HepG2 (cell line): ENCODE results near the gene RAB1B. TPM values are rescaled to one million over a fixed set of nuclear protein-coding genes. Genes with fewer than 3 reads are reported as not detected.

Source experiments
- ARID4A ChIP-seq: sonication (generic); formaldehyde crosslinking; IDR thresholded peaks from 2 replicates; pipeline ENCODE4 v1.5.0; 2020; ENCODE audit warnings: mild to moderate bottlenecking, missing genetic modification reagents, borderline replicate concordance
- CEBPG ChIP-seq: IDR thresholded peaks from 2 replicates; pipeline ENCODE4 v1.6.1; 2016
- CREB1 ChIP-seq, 2 experiments: fragments of 450-650 bp in 1 of 2; IDR thresholded peaks; 2 replicates each; pipeline ENCODE4 v1.6.1; 2016 to 2017; ENCODE audit warnings: control low read depth in 1 of 2, mild to moderate bottlenecking in 1 of 2, missing compliant biosample characterization in 1 of 2, missing genetic modification characterization in 1 of 2
- CREBL2 ChIP-seq: sonication (generic); formaldehyde crosslinking; IDR thresholded peaks from 2 replicates; pipeline ENCODE4 v1.8.1; 2023; ENCODE audit warnings: missing genetic modification reagents, mild to moderate bottlenecking, borderline replicate concordance
- HNRNPLL ChIP-seq: fragments of 200-400 bp; formaldehyde crosslinking; IDR thresholded peaks from 2 replicates; pipeline ENCODE4 v1.6.1; 2017; ENCODE audit warnings: mild to moderate bottlenecking, low read depth, low read length; ENCODE audit not compliant: poor library complexity, severe bottlenecking
- IKZF4 ChIP-seq: sonication (generic); formaldehyde crosslinking; IDR thresholded peaks from 2 replicates; pipeline ENCODE4 v1.5.1; 2020; ENCODE audit warnings: borderline replicate concordance, mild to moderate bottlenecking, low read depth, missing genetic modification reagents; ENCODE audit errors: not compliant biosample characterization
- KLF12 ChIP-seq: sonication (generic); formaldehyde crosslinking; IDR thresholded peaks from 2 replicates; pipeline ENCODE4 v1.4.0; 2020; ENCODE audit warnings: missing genetic modification reagents, borderline replicate concordance
- NCOA5 ChIP-seq: sonication (generic); formaldehyde crosslinking; IDR thresholded peaks from 2 replicates; pipeline ENCODE4 v1.4.0; 2020; ENCODE audit warnings: missing genetic modification reagents
- NR2F1 ChIP-seq, 2 experiments: fragments of 450-650 bp in 1 of 2; formaldehyde crosslinking in 1 of 2; IDR thresholded peaks; 2 replicates each; pipeline versions ENCODE4 v1.5.0 to v1.6.1; 2016 to 2020; ENCODE audit warnings: mild to moderate bottlenecking in 1 of 2, missing compliant biosample characterization in 1 of 2, missing genetic modification reagents in 1 of 2, moderate library complexity in 1 of 2
- PTBP1 ChIP-seq: fragments of 200-400 bp; formaldehyde crosslinking; IDR thresholded peaks from 2 replicates; pipeline ENCODE4 v1.6.1; 2018; ENCODE audit warnings: low read length, low read depth; ENCODE audit not compliant: poor library complexity, severe bottlenecking
- SKI ChIP-seq: fragments of 450-650 bp; IDR thresholded peaks from one replicate; pipeline ENCODE4 v1.6.1; 2018; ENCODE audit warnings: mild to moderate bottlenecking; ENCODE audit not compliant: partially characterized antibody
- SSRP1 ChIP-seq: IDR thresholded peaks from 2 replicates; pipeline ENCODE4 v1.6.1; 2016; ENCODE audit warnings: control low read depth
- TCF7L2 ChIP-seq: IDR thresholded peaks from 2 replicates; pipeline ENCODE4 v1.6.1; 2011; ENCODE audit warnings: mild to moderate bottlenecking, low read depth, low read length, moderate library complexity
- ZBTB8A ChIP-seq: sonication (generic); formaldehyde crosslinking; IDR thresholded peaks from 2 replicates; pipeline ENCODE4 v1.4.0; 2020; ENCODE audit warnings: mild to moderate bottlenecking, low read depth, missing genetic modification reagents, borderline replicate concordance
- ZNF550 ChIP-seq: sonication (generic); formaldehyde crosslinking; IDR thresholded peaks from 2 replicates; pipeline ENCODE4 v1.4.0; 2020; ENCODE audit warnings: mild to moderate bottlenecking, missing genetic modification reagents, borderline replicate concordance
- ZSCAN9 ChIP-seq: IDR thresholded peaks from 2 replicates; pipeline ENCODE4 v1.6.1; 2016; ENCODE audit warnings: borderline replicate concordance
- polyA plus RNA-seq, 8 experiments: library from polyadenylated mRNA; depleted of rRNA in 3 of 8; stranded (reverse) in 7 of 8; unstranded in 1 of 8; fragments of >200 nt; fragmentation: Illumina TruSeq in 4 of 8; extraction: Trizol in 4 of 8; gene quantifications; 2 replicates each; pipeline versions ENCODE4 v1.2.1 to v1.2.3, GENCODE V29; 2011 to 2016; ENCODE audit warnings: low read depth in 4 of 8, missing spikeins in 1 of 8, mixed read lengths in 1 of 8; ENCODE audit not compliant: insufficient read depth in 1 of 8
- total RNA-seq, 5 experiments: library from RNA; depleted of rRNA; stranded (reverse); fragments of >200 nt; fragmentation: Illumina TruSeq; extraction: Trizol; gene quantifications; 2 replicates each; pipeline ENCODE4 v1.2.3, GENCODE V29; 2016; ENCODE audit warnings: low read depth in 1 of 5
- TF ChIP-seq, protein P1 (sequence below): sonication (generic); formaldehyde crosslinking; IDR thresholded peaks from 2 replicates; pipeline ENCODE4 v1.5.0; 2020; ENCODE audit warnings: mild to moderate bottlenecking, missing genetic modification reagents
- TF ChIP-seq, protein P2 (sequence below): sonication (generic); formaldehyde crosslinking; IDR thresholded peaks from 2 replicates; pipeline ENCODE4 v1.9.0; 2022; ENCODE audit warnings: missing genetic modification reagents, mild to moderate bottlenecking, borderline replicate concordance
- TF ChIP-seq, protein P3 (sequence below): IDR thresholded peaks from 2 replicates; pipeline ENCODE4 v1.6.1; 2016

RAB1B gene
- total and polyA plus RNA-seq, 2 of the 13 experiments (the other 11 are each of a cell fraction or from before 2014, with no cell fraction given) = 77.9 to 87.9 TPM

DNA sequence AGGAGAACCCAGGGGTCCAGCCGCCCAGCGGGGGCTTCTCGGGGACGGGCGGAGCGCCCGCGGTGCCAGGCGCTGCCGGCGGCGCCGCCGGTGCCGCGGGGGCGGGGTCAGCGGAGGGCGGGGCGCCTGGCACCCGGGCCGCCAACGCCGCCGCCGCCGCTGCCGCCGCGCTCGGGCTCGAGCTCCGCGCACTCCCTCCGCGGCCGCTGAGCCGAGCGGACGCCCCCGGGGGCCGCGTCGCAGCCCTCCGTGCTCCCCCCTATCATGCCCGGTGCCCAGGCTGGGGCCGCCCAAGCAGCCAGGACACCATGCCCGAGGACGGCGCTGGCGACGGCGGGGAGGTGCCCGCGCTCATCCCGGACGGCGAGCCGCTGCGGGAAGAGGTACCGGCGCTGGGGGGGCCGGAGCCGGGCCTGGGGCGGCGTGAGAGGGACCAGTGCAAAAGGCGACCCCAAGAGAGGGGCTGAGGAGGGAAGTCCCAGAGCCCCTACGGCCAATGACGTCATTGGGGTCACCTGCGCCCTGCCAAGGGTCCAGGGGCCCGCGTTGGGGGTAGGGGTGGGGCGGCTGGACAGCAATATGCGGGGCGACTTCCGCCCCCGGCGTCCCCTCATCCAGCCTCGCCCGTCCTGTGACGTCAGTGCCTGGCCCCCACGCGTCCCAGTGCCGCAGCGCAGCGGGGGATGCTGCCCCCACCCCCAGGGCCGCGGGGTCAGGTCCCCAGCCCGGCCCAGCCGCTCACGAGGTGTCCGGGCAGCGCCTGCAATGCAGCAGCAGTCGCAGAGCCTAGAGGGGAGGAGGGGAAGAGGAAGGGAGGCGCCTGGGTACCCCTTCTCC lies 23.5 kb downstream of the RAB1B start, which contains the start of gene TMEM151A (continued):
- TF ChIP-seq, protein P1, sequence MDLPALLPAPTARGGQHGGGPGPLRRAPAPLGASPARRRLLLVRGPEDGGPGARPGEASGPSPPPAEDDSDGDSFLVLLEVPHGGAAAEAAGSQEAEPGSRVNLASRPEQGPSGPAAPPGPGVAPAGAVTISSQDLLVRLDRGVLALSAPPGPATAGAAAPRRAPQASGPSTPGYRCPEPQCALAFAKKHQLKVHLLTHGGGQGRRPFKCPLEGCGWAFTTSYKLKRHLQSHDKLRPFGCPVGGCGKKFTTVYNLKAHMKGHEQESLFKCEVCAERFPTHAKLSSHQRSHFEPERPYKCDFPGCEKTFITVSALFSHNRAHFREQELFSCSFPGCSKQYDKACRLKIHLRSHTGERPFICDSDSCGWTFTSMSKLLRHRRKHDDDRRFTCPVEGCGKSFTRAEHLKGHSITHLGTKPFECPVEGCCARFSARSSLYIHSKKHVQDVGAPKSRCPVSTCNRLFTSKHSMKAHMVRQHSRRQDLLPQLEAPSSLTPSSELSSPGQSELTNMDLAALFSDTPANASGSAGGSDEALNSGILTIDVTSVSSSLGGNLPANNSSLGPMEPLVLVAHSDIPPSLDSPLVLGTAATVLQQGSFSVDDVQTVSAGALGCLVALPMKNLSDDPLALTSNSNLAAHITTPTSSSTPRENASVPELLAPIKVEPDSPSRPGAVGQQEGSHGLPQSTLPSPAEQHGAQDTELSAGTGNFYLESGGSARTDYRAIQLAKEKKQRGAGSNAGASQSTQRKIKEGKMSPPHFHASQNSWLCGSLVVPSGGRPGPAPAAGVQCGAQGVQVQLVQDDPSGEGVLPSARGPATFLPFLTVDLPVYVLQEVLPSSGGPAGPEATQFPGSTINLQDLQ (CRISPR knock-in tag) = no peak
- TF ChIP-seq ARID4A (CRISPR knock-in tag) (peak; percentile 28; the same call in 1 of the 2 replicates), SSRP1 (CRISPR knock-in tag) (no peak), ZNF550 (CRISPR knock-in tag) (no peak), CREBL2 (no peak), SKI (no peak), ZSCAN9 (CRISPR knock-in tag) (no peak), NCOA5 (CRISPR knock-in tag) (no peak), CEBPG (CRISPR knock-in tag) (no peak), ZBTB8A (CRISPR knock-in tag) (no peak), CREB1 (IDR thresholded peaks at IDR 0.05) (peak; percentile 93), CREB1 (CRISPR knock-in tag; IDR thresholded peaks at IDR 0.05) (no peak), NR2F1 (CRISPR knock-in tag; IDR thresholded peaks at IDR 0.05) (no peak), PTBP1 (no peak), KLF12 (CRISPR knock-in tag) (no peak), IKZF4 (CRISPR knock-in tag) (no peak), TCF7L2 (no peak), HNRNPLL (peak; percentile 13)
- TF ChIP-seq, protein P2, sequence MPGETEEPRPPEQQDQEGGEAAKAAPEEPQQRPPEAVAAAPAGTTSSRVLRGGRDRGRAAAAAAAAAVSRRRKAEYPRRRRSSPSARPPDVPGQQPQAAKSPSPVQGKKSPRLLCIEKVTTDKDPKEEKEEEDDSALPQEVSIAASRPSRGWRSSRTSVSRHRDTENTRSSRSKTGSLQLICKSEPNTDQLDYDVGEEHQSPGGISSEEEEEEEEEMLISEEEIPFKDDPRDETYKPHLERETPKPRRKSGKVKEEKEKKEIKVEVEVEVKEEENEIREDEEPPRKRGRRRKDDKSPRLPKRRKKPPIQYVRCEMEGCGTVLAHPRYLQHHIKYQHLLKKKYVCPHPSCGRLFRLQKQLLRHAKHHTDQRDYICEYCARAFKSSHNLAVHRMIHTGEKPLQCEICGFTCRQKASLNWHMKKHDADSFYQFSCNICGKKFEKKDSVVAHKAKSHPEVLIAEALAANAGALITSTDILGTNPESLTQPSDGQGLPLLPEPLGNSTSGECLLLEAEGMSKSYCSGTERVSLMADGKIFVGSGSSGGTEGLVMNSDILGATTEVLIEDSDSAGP = no peak
- TF ChIP-seq, protein P3, sequence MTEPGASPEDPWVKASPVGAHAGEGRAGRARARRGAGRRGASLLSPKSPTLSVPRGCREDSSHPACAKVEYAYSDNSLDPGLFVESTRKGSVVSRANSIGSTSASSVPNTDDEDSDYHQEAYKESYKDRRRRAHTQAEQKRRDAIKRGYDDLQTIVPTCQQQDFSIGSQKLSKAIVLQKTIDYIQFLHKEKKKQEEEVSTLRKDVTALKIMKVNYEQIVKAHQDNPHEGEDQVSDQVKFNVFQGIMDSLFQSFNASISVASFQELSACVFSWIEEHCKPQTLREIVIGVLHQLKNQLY (CRISPR knock-in tag) = no peak
